ENCODE results near the gene TOR1B.
"Not testable (repeated sequence)": the region's sequence is repeated elsewhere in the genome, so short reads cannot be mapped to it uniquely, and the experiment has no call there.

Gene TOR1B

DNA sequence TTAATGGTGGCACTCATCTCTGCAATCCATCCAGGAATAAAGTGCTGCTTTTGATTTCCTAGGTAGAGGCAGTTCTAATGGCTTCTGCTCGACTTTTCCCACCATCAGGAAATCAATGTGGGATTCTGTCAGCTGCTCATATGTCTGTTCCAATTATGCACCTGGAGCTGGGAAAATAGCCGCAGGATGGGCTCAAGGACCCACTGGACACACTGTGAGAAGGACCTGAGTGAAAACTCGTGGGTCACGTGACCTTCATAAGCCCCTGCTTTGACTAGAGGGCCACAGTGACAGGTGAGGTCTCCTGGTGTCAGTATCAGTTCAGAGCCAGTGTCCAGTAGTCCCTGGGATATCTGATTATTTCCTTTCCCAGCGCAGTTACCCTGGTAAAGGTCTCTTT lies 32.2 kb upstream of the TOR1B start:
- peaks cover 4% of the 10 kb centered on the region for H3K4me1 ChIP-seq (ENCODE audit: insufficient read depth, poor library complexity, severe bottlenecking)
- DNase-seq (ENCODE audit: low spot score) (no peak), ATAC-seq (ENCODE audit: low read depth) (no peak)
- no peak overlapping the region for H3K27ac ChIP-seq (ENCODE audit: poor library complexity, severe bottlenecking)
- H3K4me3 ChIP-seq (ENCODE audit: severe bottlenecking): no peak overlapping the region
- no peaks in the 10 kb centered on the region for H3K36me3 ChIP-seq (ENCODE audit: low read depth)
- no peaks in the 10 kb centered on the region for H3K27me3 ChIP-seq (ENCODE audit: insufficient read depth, poor library complexity, severe bottlenecking)
- no peak for TF ChIP-seq CTCF (IDR thresholded peaks at IDR 0.05; ENCODE audit: poor library complexity, severe bottlenecking)
- H3K9me3 ChIP-seq (ENCODE audit: severe bottlenecking): no peaks in the 10 kb centered on the region

DNA sequence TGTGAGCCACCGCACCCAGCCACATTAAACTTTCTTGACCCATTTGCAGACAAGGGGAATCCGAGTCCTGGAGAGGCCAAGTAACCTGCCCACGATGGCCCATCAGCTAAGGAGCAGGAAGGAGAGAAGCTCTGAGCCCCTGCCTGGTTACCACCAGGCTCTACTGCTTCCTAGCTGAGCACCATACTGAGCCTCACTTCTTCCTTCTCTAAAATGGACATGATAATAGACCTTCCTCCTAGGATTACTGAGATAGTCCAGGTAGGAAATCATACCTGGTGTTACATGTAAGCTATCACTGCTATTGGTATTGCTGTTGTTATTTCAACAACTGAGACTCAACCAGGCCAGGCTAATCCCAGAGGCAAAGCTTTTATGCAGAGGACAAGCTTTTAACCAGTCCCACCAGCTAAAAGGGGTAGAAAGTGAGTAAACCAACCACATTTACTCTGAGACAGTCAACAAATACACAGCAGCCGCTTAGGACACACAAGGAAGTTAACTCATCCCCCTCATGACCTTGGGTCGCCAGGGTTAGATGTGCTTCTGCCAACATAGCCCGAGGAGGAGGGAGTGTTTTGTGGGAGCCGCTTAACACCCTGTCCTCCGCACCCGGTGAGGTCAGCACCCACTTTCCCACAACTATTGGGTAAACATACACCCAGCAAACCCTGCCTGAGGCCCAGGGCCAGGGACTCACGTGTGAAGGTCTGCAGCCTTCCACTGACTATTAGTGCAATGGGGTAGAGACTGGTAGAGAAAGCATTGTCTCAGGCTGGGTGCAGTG lies 29.5 kb upstream of the TOR1B start:
- H3K27ac ChIP-seq (ENCODE audit: poor library complexity, severe bottlenecking): peak overlapping the region; percentile 26
- no peak for TF ChIP-seq CTCF (IDR thresholded peaks at IDR 0.05; ENCODE audit: poor library complexity, severe bottlenecking)
- no peaks in the 10 kb centered on the region for H3K9me3 ChIP-seq (ENCODE audit: severe bottlenecking)
- H3K4me1 ChIP-seq (ENCODE audit: insufficient read depth, poor library complexity, severe bottlenecking): peaks cover 21% of the 10 kb centered on the region
- peak; percentile 95 for DNase-seq (ENCODE audit: low spot score)
- H3K27me3 ChIP-seq (ENCODE audit: insufficient read depth, poor library complexity, severe bottlenecking): no peaks in the 10 kb centered on the region
- H3K36me3 ChIP-seq (ENCODE audit: low read depth): no peaks in the 10 kb centered on the region
- no peak overlapping the region for H3K4me3 ChIP-seq (ENCODE audit: severe bottlenecking)
- ATAC-seq (ENCODE audit: low read depth): peak; percentile 69

DNA sequence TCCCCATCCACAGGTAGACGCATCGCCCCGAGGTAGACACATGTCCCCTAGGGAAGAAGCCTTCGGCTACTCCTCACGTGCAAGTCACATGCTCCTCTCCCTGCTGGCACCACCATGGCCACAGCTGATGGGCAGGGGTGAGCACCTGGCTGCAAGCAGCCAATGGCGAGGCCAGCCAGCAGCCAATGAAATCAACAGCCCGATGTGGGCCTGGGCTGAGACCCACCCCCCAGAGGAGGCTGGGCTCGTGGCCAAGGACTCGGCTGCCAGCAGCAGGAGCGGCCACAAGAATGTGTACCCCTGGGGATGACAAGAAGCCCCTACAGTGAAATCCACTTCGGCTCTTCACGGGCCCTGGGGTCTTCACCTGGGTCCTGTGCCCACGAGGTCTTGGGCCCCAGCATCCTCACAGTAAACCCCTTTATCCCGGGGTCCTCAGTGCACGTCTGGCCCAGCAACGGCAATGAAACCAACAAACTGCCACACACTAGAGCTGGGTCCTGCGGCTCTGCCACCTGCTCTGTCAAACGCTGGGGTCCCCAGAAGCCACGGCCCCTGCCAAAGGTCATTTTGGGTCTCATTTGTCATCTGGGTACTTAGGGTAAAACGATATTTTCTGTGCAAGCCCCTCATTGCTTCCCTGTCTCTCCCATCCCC lies 28.1 kb upstream of the TOR1B start:
- H3K27me3 ChIP-seq (ENCODE audit: insufficient read depth, poor library complexity, severe bottlenecking): no peaks in the 10 kb centered on the region

GRCh38 chr9:129775448-129775798 lies 27.6 kb upstream of the TOR1B start:
- Histone ChIP-seq H3K27me3 (ENCODE audit: insufficient read depth, poor library complexity, severe bottlenecking) (no peaks in the 10 kb centered on the region), H3K27ac (ENCODE audit: poor library complexity, severe bottlenecking) (no peak overlapping the region), H3K36me3 (ENCODE audit: low read depth) (no peaks in the 10 kb centered on the region), H3K4me1 (ENCODE audit: insufficient read depth, poor library complexity, severe bottlenecking) (peaks cover 21% of the 10 kb centered on the region), H3K4me3 (ENCODE audit: severe bottlenecking) (no peak overlapping the region), H3K9me3 (ENCODE audit: severe bottlenecking) (no peaks in the 10 kb centered on the region)
- DNase-seq (ENCODE audit: low spot score) (no peak), ATAC-seq (ENCODE audit: low read depth) (no peak)
- TF ChIP-seq CTCF (IDR thresholded peaks at IDR 0.05; ENCODE audit: poor library complexity, severe bottlenecking): no peak

More for the DNA sequence above, 28.1 kb upstream of the TOR1B start:
- H3K9me3 ChIP-seq (ENCODE audit: severe bottlenecking): no peaks in the 10 kb centered on the region
- H3K36me3 ChIP-seq (ENCODE audit: low read depth): no peaks in the 10 kb centered on the region
- DNase-seq (ENCODE audit: low spot score) (no peak), ATAC-seq (ENCODE audit: low read depth) (no peak)
- no peak overlapping the region for H3K4me3 ChIP-seq (ENCODE audit: severe bottlenecking)
- no peak overlapping the region for H3K27ac ChIP-seq (ENCODE audit: poor library complexity, severe bottlenecking)
- TF ChIP-seq CTCF (IDR thresholded peaks at IDR 0.05; ENCODE audit: poor library complexity, severe bottlenecking): no peak
- peaks cover 21% of the 10 kb centered on the region for H3K4me1 ChIP-seq (ENCODE audit: insufficient read depth, poor library complexity, severe bottlenecking)

- peaks cover 21% of the 10 kb centered on the region for H3K4me1 ChIP-seq (ENCODE audit: insufficient read depth, poor library complexity, severe bottlenecking)
- ATAC-seq (ENCODE audit: low read depth); H3K27ac ChIP-seq (ENCODE audit: poor library complexity, severe bottlenecking); H3K9me3 ChIP-seq (ENCODE audit: severe bottlenecking); H3K36me3 ChIP-seq (ENCODE audit: low read depth); H3K4me3 ChIP-seq (ENCODE audit: severe bottlenecking); DNase-seq (ENCODE audit: low spot score); H3K27me3 ChIP-seq (ENCODE audit: insufficient read depth, poor library complexity, severe bottlenecking): not testable (repeated sequence)
Measured at GRCh38 chr9:129776096-129776495, 26.9 kb upstream of the TOR1B start.
